Pons (tissue), 1 donor: ENCODE results near the gene PARVB.

Experiments
- DNase-seq: peaks from one replicate; pipeline ENCODE4 v3.0.0-alpha.2; 2016; ENCODE audit warnings: low spot score

PARVB gene

GRCh38 chr22:44163536-44163935 is 139.4 kb downstream of the PARVB start:
- DNase-seq, result no peak

DNA sequence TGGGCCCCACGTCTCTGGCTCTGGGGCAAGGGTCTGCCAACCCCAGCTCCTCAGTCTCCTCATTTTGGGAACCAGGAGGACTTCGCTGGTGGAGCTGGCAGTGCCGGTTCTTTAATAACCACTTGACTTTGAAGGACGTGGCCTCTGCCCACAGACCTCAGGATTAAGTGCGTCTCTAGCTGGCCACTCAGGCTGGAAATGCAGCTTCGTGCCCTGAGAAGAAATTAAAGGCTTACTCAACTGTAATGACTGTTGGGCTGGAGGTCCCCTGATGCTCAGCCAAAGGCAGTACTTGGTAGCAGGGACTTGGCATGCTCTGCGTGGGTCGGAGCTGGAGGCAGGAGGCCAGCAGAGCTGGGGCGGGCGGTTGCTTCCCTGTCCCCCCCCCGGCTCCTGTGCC is 139.9 kb downstream of the PARVB start:
- no peak for DNase-seq

GRCh38 chr22:44165286-44165874 is 141.3 kb downstream of the PARVB start:
- no peak for DNase-seq

DNA sequence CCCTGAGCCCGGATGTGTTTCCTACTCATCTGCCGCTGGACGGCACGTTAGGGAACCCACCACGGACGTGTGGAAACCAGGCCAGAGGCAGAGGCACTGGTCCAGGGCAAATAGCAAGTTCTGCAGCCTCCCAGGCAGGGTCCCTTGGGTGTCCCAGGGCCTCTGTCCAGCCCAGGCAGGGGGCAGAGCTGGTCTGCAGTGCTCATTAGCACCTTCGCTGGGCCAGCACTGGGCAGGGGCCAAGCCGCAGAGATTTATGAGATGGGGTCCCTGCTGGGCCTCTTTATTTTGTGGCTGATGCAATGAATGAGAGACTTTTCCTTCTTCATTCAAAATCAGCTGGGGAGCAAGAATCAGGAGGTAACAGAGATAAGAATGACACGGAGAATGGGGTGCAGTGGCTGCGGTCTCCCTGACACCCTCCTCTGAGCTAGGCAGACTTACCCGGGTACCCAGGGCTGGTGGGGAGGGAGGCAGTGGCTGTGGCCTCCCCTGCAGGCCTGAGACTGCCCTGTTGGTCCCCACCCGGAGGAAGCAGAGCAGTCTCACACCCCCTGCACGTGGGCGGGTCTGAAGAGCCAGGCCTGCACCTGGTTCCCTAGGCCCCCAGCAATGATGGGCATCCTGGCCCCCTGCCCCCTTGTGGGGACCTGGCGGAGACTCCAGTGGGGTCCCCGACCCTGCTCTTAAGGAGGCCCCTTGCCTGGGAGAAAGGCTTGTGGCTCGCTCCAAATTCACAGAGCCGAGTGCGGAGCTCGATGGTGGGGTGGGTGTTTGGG is 142.6 kb downstream of the PARVB start:
- DNase-seq, result no peak

DNA sequence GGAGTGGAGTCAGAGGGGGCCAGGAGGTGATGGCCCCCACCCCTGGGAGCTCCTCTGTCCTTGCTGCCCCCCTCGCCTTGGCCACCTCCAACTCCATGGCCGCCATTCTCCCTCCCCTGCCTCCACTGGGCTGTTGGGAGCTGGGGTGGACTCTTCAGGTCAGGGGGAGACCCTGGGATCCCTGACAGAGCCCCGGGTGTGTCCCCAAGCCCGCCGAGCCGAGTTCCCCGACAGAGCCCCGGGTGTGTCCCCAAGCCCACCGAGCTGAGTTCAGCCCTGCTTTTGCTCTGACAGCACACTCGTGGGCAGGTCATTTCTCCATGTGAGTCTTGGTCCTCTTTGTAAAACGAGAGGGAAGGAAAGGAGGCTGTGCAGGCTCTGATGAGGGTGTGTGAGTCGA is 143.4 kb downstream of the PARVB start:
- no peak for DNase-seq

DNA sequence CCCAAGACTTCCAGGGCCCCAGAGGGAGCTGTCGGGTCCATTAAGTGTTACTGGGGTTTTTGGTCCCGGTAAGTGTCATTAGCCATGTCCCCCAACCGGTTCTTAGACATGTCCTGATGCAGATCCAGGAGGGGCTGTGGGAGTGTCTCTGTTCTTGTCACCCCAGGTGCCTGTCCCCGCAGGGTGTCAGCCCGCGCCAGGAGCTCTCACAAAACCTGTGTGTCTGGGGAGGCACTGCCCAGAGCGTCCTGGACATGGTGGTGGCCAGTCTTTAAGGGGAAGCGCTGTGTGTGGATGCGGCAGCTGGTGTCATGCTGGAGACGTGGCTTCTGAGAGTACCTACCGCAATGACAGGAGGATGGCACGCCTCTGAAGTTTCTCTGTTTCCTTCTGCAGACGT is 144.1 kb downstream of the PARVB start:
- DNase-seq, result no peak

DNA sequence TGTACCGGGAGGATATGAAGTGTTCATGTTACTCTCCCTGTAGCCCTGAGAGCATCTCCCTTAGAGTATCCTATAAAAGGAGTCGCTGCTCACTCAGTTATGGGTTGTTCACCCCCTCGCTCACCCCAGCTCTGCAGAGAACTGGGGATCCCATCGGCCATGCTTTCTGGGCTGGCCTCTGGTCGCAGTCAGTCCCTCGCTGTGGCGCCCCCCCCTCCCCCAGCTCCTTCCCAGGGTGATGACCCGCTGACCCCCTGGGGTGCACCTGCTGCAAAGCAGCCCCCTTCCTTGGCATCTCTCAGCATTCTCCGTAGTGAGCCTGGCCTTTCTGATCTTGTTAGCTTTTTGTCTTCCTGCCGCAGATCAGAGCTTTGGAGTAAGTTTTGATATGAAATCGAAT is 146.4 kb downstream of the PARVB start:
- DNase-seq, result no peak

GRCh38 chr22:44171561-44171960 is 147.5 kb downstream of the PARVB start:
- DNase-seq, result peak; percentile 66

- DNase-seq, result peak; percentile 71
These were observed 148.4 kb downstream of the PARVB start for GRCh38 chr22:44172370-44173108.

- DNase-seq, result no peak
These were observed 149.1 kb downstream of the PARVB start for GRCh38 chr22:44173154-44173553.

DNA sequence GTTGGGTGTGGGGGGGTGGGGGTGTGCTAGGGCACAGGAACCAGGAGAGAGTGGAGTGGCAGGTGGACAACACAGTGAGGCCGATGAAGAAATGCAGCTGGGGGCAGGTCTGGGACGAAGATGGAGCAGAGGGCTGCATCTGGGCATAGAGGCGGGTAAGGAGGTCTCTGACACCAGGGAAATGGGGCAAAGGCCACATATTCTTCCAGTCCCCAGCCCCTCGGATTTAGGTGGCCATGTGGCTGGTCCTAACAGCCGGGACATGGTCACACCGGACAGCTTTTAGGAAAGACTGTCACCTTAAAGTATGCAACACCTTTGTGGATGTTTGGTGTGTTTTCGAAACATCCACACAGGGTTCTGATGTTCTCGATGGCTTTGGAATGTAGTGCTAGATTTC is 151.6 kb downstream of the PARVB start:
- no peak for DNase-seq

DNA sequence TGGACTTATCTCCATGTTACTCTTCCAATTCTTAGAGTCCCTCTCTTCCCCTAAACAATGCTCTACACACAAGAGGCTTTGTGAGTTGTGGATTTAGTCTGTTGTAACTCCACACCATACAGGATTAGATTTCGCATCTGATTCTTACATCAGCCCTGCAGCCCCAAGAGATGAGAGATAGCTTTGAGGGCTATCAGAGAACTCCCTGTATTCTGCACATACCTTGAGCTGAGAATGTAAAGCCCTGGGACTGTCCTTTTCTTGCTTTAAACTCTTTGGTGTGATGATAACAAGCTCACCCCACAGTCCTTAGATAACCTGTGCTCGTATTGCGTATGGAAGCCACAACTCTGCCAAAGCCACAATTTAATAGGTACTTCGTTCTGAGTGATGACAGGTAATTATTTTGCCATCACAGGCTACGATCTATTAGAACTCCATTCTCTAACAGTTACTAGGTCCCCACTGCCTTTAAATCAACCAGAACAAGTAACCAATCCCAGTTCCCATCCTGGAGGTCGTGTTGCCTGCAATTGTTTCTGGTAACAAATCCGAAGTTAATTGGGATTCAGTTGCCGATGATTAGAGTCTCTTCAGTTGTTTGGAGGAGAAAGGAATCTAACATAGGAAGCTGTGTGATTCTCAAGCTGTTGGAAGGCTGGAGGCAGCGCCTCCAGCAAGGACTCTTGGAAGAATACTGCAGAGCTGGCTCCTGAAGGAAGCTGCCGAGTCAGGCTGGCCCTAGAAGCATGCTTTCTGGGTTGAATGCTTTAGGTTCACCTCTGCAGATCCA is 155.3 kb downstream of the PARVB start:
- DNase-seq, result no peak

- no peak for DNase-seq
These were observed 156.0 kb downstream of the PARVB start for GRCh38 chr22:44179989-44180705.

DNA sequence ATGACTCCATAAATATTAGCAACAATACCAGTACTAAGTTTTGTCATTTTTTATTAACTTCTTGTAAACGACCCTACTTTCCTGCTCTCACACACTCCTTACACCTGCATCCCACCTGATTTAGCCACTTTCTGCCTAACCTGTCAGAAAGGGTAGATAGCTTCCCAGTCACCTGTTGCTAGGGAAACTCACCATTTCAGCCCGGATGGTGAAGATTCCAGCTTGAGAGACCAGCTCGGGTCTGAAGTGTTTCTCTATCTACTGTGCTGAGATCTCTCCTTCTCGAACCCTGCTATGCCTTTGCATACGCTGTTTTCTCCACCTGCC is 156.6 kb downstream of the PARVB start, which contains the start of gene PARVG:
Gene PARVG (plus strand): TSS at position 220 of the 327 bp plus-strand sequence. CDS start 2,405 bp downstream, outside the sequence.
- peak; percentile 49 for DNase-seq

GRCh38 chr22:44181033-44181911 is 157.2 kb downstream of the PARVB start:
- peak; percentile 5 for DNase-seq

- DNase-seq, result peak; percentile 1
These were observed 157.9 kb downstream of the PARVB start for GRCh38 chr22:44181912-44182587.

DNA sequence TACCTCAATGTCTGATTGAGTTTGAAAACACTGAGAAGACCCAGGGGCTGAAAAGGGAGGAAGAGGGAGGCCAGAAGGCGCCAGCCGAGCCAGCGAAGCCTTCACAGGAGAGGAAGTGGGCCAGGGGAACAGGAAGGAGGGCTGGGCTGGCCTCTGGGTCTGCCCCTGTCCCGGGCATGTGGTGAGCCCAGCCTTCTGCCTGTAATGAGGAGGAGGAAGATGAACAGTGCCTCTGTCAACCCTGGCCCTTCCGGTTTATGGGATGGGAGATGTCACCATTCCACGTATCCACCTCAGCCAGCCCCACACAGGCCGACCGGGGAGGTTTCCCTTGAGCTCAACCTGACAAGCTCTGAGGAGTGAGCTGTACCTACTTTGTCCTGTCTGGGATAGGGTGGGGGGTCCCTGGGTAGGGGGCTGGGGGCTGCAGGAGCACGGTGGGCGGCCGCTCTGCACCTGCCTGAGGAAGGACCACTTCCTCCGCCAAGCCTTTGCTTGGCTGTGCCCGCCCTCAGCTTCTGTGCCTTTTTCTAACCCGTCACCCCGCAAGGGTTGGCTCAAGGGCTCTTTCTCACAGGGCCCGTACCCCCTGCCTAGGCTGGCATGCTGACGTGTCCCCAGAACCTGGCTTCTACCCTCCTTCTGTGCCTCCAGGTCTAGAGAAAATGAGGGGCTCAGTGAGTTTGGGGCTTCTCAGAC is 158.6 kb downstream of the PARVB start:
- peak; percentile 64 for DNase-seq

- no peak for DNase-seq
These were observed 159.1 kb downstream of the PARVB start for GRCh38 chr22:44183287-44183588.

DNA sequence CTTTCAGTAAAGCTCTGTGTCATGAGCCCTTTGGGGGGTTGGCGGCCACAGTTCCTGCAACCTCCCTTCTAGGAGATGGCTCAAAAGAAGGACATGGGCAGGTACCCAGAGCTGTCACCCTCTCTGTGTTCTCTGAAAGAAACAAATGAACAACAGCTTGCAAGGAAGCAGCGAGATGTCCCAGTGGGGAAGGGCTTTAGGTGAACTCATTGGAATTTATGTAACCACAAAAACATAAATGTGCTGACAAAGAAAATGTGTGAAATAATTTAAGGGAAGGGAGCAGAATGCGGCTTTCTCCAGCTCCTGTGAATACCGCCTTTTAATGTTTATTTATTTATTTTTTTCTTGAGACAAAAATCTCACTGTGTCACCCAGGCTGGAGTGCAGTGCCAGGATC is 159.9 kb downstream of the PARVB start:
- DNase-seq, result no peak
